Activated T-cell treated with anti-CD3 and anti-CD28 coated beads, Interleukin-2, amount 50 U/mL, for 72 hours (primary cell): ENCODE measurements around the gene SCTR. TPM values are rescaled to one million over a fixed set of nuclear protein-coding genes. Genes with fewer than 3 reads are reported as not detected.
"Not testable (repeated sequence)": the region's sequence is repeated elsewhere in the genome, so short reads cannot be mapped to it uniquely, and the experiment has no call there.

Source experiments
- ATAC-seq, 2 donors: fragments of 150-1000 bp; cut with Tn5 transposase; replicated peaks in 1 of 2; 2 replicates each; pipeline ENCODE4 v1.10.0; 2021; ENCODE audit warnings: moderate library complexity in 2 of 2, mild to moderate bottlenecking in 1 of 2
- DNase-seq, 2 donors: peaks; one replicate each; pipeline ENCODE4 v3.0.0; 2021 to 2022; ENCODE audit warnings: mixed read lengths in 1 of 2
- H3K27ac Mint-ChIP-seq: one replicate; pipeline ENCODE4 v1.8.0; 2022; ENCODE audit warnings: mild to moderate bottlenecking, moderate library complexity, mixed read lengths
- H3K27me3 Mint-ChIP-seq: one replicate; pipeline ENCODE4 v1.8.0; 2022; ENCODE audit warnings: low read depth, mixed read lengths
- H3K36me3 Mint-ChIP-seq, 2 donors: one replicate each; pipeline ENCODE4 v1.8.0; 2022; ENCODE audit warnings: mixed read lengths in 2 of 2, mild to moderate bottlenecking in 1 of 2; ENCODE audit not compliant: insufficient read depth in 2 of 2
- H3K4me1 Mint-ChIP-seq: one replicate; pipeline ENCODE4 v1.8.0; 2022; ENCODE audit warnings: low read depth, mixed read lengths
- H3K4me3 Mint-ChIP-seq, 2 donors: one replicate each; pipeline ENCODE4 v1.8.0; 2022; ENCODE audit warnings: mild to moderate bottlenecking in 2 of 2, mixed read lengths in 2 of 2, moderate library complexity in 2 of 2
- H3K9me3 Mint-ChIP-seq, 2 donors: one replicate each; pipeline ENCODE4 v1.8.0; 2022; ENCODE audit warnings: mixed read lengths in 2 of 2
- total RNA-seq, 2 donors: library from RNA; stranded (reverse); gene quantifications; one replicate each; pipeline ENCODE4 v1.2.3, GENCODE V29; 2022

The SCTR gene
- total RNA-seq, 2 donors from 2014 or later, result not detected

DNA sequence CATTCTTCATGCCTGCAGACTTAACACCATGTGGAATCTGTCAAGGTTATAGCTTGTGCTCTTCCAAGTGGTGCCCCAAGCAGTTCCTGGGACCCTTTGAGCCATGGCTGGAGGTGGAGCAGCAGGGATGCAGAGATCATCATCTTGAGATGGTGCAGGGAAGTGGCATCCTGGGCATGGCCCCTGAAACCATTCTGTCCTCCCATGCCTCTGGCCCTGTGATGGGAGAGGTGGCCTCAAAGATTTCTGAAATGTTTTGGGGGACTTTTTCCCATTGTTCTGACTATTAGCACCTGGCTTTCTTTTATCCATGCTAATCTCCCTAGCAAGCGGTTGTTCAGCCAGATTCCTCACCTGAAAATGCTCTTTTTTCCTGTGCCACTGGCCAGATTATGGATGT is 103.0 kb downstream of the SCTR start:
- ATAC-seq, result no peak
- H3K4me3 Mint-ChIP-seq, result no peak overlapping the region
- H3K9me3 Mint-ChIP-seq, result peaks cover 2% of the 10 kb centered on the region in 2 donors
- H3K4me1 Mint-ChIP-seq, result no peaks in the 10 kb centered on the region
- DNase-seq, result no peak
- H3K36me3 Mint-ChIP-seq, result peaks cover 1 to 2% of the 10 kb centered on the region in 2 donors
- no peak overlapping the region for H3K27ac Mint-ChIP-seq
- H3K27me3 Mint-ChIP-seq, result peaks cover 21% of the 10 kb centered on the region

DNA sequence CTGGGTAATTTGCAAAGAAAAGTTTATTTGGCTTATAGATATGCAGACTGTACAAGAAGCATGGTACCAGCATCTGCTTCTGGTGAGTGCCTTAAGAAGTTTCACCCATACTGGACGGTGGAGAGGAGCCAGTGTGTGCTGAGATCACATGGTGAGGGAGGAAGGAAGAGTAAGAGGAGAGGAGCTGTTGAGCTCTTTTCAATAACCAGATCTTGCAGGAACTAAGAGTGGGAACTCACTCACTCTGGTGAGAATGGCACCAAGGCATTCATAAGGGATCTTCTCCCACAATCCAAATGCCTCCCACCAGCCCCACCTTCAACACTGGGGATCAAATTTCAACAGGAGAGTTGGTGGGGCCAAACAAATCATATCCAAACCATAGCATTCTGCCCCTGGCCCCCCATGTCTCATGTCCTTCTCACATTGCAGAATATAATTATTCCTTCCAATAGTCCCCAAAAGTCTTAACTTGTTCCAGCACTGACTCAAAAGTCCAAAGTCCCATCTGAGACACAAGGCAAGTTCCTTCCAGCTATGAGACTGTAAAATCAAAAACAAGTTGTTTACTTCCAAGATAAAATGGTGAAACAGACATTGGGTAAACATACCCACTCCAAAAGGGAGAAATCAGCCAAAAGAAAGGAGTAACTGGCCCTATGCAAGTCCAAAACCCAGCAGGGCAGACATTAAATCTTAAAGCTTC is 104.3 kb downstream of the SCTR start:
- ATAC-seq, result no peak
- Mint-ChIP-seq H3K27me3 (peaks cover 12% of the 10 kb centered on the region), H3K36me3 (peaks cover 1 to 2% of the 10 kb centered on the region in 2 donors), H3K4me1 (no peaks in the 10 kb centered on the region), H3K4me3 (no peak overlapping the region), H3K27ac (no peak overlapping the region), H3K9me3 (peaks cover 2% of the 10 kb centered on the region in 2 donors)
- no peak for DNase-seq

DNA sequence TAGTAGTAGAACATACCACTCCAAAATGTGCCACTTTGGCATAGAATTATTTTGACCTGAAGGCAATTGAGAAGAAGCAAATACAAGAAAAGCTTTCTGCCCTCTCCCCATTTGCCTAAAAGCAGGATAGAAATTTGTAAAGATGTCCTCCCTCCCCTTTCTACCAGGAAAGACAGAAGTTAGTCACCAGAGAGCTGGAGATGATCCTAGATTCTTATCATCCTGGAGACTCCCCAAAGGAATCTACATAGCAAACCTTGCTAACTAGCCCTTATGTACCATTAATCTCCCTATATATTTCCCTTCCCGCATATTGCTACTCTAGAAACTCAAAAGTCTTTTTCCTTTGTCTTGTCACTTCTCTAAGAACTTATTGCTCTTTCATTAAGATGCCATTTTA is 105.2 kb downstream of the SCTR start:
- no peak overlapping the region for H3K27ac Mint-ChIP-seq
- H3K9me3 Mint-ChIP-seq, result peaks cover 2% of the 10 kb centered on the region in 2 donors
- ATAC-seq (no peak), DNase-seq (no peak)
- peaks cover 10% of the 10 kb centered on the region for H3K27me3 Mint-ChIP-seq
- peaks cover 1 to 2% of the 10 kb centered on the region in 2 donors for H3K36me3 Mint-ChIP-seq
- H3K4me1 Mint-ChIP-seq, result no peaks in the 10 kb centered on the region
- H3K4me3 Mint-ChIP-seq, result no peak overlapping the region

DNA sequence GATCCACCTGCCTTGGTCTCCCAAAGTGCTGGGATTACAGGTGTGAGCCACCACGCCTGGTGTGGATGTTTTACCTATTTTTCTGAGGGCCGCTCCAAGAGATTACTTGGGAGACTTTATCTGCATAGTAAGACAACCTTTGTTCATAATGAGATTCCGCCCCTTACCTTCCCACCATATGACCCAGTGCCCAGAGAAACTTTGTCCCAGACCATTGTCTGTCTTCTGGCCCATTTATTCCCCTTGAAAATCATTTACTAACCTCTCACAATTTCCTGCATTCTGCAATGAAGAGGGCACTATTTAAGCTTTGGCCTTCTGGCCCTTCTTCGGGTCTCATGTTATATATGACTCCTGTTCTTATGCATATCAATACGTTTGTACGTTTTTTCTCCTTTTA is 106.4 kb downstream of the SCTR start:
- no peak overlapping the region for H3K4me3 Mint-ChIP-seq
- H3K36me3 Mint-ChIP-seq, result peaks cover 1 to 2% of the 10 kb centered on the region in 2 donors
- H3K9me3 Mint-ChIP-seq, result peaks cover 2% of the 10 kb centered on the region in 2 donors
- H3K27me3 Mint-ChIP-seq, result peaks cover 5% of the 10 kb centered on the region
- no peak overlapping the region for H3K27ac Mint-ChIP-seq
- no peak for ATAC-seq
- no peaks in the 10 kb centered on the region for H3K4me1 Mint-ChIP-seq
- DNase-seq, result no peak

DNA sequence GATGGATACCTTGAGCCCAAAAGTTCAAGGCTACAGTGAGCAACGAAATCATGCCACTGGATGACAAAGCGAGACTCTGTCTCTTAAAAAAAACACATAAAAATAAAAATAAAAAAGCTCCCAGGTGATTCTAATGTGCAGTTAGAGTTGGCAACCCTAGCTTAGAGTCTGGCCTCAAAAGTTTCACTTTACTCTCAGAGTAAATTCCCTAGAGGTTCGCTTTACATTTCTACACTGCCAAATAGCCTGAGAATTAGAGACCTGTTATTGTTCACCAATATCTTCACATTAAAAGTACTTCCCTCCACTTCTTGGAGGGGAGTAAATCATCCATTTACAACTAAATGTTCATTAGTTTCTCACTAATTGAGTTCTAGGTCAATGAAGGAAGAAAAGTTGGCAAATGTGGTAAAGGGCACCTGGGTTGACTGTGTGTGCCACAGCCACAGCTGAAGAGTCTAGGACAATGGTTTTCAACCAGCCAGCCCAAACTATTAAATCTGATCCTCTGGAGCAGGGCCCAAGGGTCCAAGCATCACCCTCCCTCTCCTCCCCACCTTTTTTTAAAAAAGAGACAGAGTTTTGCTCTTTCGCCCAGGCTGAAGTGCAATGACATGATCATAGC is 107.9 kb downstream of the SCTR start:
- DNase-seq (no peak), ATAC-seq (no peak)
- Mint-ChIP-seq H3K36me3 (no peaks in the 10 kb centered on the region), H3K27ac (no peak overlapping the region), H3K27me3 (peaks cover under 1% of the 10 kb centered on the region), H3K4me1 (no peaks in the 10 kb centered on the region), H3K9me3 (no peaks in the 10 kb centered on the region), H3K4me3 (no peak overlapping the region)

DNA sequence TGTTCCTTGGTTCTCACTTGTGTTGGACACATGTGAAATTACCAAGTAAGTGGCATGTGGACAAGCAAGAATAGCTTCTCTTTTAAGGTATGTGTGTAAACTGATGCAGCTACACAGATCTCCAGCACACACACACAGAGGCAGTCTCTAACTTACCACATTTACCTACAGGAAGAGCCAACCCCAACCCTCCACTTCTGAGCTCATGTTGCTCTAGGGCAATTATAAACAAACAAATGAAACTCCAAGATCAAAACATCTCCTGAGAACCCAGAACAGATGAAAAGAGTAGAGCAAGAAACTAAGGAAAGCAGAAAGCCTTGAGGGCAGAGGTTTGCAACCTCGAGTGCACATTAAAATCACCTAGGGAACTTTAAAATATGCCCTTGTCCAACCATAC is 108.7 kb downstream of the SCTR start:
- Mint-ChIP-seq H3K4me3 (no peak overlapping the region), H3K9me3 (no peaks in the 10 kb centered on the region), H3K4me1 (no peaks in the 10 kb centered on the region), H3K36me3 (no peaks in the 10 kb centered on the region), H3K27me3 (no peaks in the 10 kb centered on the region), H3K27ac (no peak overlapping the region)
- DNase-seq, result no peak
- ATAC-seq, result no peak

DNA sequence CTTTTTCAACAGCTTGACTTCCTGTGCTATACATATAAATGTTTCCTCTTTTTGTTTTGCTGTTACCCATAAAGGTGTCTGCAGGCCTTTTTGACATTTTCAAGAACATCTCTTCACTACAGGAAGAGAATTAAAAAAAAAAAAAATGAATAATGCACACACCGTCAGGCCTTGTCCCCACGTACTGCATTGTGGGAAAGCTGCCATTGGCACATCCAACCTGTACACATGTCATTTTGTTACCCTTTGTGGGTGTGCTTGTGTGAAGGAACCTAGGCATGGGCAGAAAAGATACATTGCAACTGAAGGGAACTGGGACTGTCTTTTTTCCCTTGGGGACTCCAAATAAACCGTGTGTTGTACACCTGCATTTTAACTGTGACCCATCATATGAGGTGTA is 109.4 kb downstream of the SCTR start:
- no peak for ATAC-seq

DNA sequence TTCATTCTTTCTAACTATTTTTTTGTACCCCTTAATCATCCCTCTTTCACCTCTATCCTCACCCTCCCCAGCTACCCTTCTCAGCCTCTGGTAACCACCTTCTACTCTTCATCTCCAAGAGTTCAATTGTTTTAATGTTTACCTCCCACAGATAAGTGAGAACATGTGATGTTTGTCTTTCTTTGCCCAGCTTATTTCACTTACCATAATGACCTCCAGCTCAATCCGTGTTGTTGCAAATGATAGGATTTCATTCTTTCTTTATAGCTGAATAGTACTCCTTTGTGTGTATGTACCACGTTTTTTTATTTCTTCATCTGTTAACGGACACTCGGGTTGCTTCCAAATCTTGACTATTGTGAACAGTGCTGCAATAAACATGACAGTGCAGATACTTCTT is 114.8 kb downstream of the SCTR start:
- DNase-seq (no peak), ATAC-seq (no peak)
- no peak overlapping the region for H3K27ac Mint-ChIP-seq
- no peaks in the 10 kb centered on the region for H3K9me3 Mint-ChIP-seq
- H3K4me1 Mint-ChIP-seq, result no peaks in the 10 kb centered on the region
- H3K27me3 Mint-ChIP-seq, result no peaks in the 10 kb centered on the region
- H3K4me3 Mint-ChIP-seq, result no peak overlapping the region
- no peaks in the 10 kb centered on the region for H3K36me3 Mint-ChIP-seq

More for the DNA sequence above, 109.4 kb downstream of the SCTR start:
- Mint-ChIP-seq H3K9me3 (no peaks in the 10 kb centered on the region), H3K36me3 (no peaks in the 10 kb centered on the region), H3K4me1 (no peaks in the 10 kb centered on the region), H3K27ac (no peak overlapping the region), H3K27me3 (no peaks in the 10 kb centered on the region), H3K4me3 (no peak overlapping the region)
- DNase-seq, result no peak

DNA sequence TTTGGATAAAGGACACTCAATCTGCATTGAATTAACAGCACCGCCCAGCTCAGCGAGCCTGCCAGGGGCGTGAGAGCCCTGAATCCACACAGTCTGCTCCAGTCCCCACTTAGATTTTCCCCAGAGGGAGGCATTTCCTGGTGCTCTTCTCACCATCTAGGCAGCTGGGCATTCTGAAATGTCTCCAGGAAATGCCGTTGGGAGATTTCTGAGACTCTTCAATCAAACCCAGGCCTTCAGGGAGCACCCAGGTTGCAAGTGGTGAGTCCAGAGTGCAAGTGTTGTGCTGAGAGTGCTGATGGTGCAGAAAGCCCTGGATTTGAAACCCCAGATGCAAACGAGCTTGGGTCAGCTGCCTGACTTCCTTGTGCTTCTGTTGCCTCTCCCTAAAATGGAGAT is 116.1 kb downstream of the SCTR start:
- H3K4me1 Mint-ChIP-seq, result no peaks in the 10 kb centered on the region

DNA sequence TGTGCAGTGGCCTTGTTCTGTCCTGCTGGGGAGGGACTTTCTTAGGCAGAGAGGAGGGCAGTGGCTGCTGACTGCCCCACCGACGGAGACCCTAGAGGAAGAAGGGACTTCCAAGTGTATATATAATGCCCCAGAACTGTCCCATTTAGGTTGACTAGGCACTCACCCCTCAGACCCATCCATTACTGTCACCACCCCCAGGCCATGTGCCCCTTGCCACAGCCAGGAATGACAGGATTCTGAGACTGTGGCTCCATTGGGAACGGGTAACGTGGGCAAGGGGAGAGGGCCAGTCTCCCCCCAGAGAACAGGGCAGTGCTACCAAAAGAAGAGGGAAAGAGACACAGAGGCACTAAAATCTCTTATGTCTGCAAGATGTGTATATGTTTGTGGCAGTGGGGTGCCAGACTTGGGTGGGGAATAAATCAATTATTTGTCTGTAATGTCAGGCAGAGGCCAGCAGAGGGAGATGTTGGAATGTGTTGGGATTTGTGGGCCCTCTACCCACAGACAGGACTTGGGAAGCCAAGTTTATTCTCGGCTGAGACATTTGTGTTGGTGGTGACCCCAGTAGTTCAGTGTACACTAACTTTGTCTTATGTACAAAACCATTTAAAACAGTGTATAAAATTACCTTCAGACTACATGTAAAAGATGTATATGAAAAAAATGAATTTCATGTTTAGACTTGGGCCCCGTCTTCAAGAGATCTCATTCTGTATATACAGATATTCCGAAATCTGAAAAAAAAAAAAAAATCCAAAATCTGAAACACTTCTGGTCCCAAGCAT is 116.7 kb downstream of the SCTR start:
- Mint-ChIP-seq H3K4me3 (no peak overlapping the region), H3K36me3 (no peaks in the 10 kb centered on the region), H3K27ac (no peak overlapping the region), H3K9me3 (no peaks in the 10 kb centered on the region), H3K4me1 (no peaks in the 10 kb centered on the region), H3K27me3 (no peaks in the 10 kb centered on the region)
- peak; percentile 24 to 44 for DNase-seq
- ATAC-seq, result peak in 1 of 2 donors; percentile 51

More for the DNA sequence above, 116.1 kb downstream of the SCTR start:
- DNase-seq (no peak), ATAC-seq (no peak)
- no peak overlapping the region for H3K27ac Mint-ChIP-seq
- H3K27me3 Mint-ChIP-seq, result no peaks in the 10 kb centered on the region
- H3K36me3 Mint-ChIP-seq, result no peaks in the 10 kb centered on the region
- no peaks in the 10 kb centered on the region for H3K9me3 Mint-ChIP-seq
- no peak overlapping the region for H3K4me3 Mint-ChIP-seq

DNA sequence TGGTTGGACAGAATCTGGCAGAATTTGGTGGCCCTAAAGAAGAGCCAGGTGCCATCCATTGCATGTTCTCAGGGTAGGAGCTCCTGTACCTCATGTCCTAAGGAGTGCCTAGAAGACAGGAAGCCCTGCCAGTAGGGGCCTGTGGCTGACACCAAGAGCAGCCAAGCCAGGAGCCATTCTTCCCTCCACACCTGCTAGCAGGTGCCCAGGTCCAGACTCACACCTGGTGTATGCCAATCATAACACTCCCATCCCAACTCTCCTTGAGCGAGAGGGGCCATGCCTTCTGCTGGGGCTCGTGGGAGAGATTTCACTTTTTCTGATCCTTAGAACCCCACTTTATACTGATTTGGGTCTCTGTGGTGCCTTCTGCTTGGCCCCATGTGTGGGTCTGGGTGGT is 119.1 kb downstream of the SCTR start:
- no peak for ATAC-seq
- Mint-ChIP-seq H3K4me3 (no peak overlapping the region), H3K4me1 (no peaks in the 10 kb centered on the region)

DNA sequence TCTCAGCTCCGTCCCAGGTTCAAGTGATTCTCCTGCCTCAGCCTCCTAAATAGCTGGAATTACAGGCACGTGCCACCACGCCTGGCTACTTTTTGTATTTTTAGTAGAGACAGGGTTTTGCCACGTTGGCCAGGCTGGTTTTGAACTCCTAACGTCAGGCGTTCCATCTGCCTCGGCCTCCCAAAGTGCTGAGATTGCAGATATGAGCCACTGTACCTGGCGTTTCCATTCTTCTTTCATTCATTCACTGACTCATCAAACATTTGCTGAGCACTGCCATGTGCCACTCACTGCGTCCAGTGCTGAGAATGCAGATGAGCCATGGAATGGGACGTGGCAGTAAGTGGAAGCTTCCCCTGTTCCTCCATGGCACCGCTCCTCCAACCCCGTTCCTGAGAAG is 120.7 kb downstream of the SCTR start:
- not testable (repeated sequence) for H3K4me3 Mint-ChIP-seq, ATAC-seq, DNase-seq, H3K36me3 Mint-ChIP-seq, H3K4me1 Mint-ChIP-seq, H3K27me3 Mint-ChIP-seq, H3K27ac Mint-ChIP-seq, H3K9me3 Mint-ChIP-seq

More for the DNA sequence above, 119.1 kb downstream of the SCTR start:
- no peak overlapping the region for H3K27ac Mint-ChIP-seq
- H3K27me3 Mint-ChIP-seq, result no peaks in the 10 kb centered on the region
- H3K9me3 Mint-ChIP-seq, result no peaks in the 10 kb centered on the region
- no peak for DNase-seq
- no peaks in the 10 kb centered on the region for H3K36me3 Mint-ChIP-seq
